ENCODE measurements around the gene PYROXD2.

GRCh38 chr10:98461500-98461842 is 46.5 kb upstream of the PYROXD2 start:
- no peak for TF ChIP-seq ZNF546 (CRISPR knock-in tag; conservative IDR thresholded peaks at IDR 0.05)
- TF ChIP-seq ZBTB38 (CRISPR knock-in tag; IDR thresholded peaks at IDR 0.05): no peak
- no peak for TF ChIP-seq RFXANK (CRISPR knock-in tag; IDR thresholded peaks at IDR 0.05)
